Posterior vena cava (tissue), 2 donors: Measurements from ENCODE around the gene FCER2. TPM values are rescaled to one million over a fixed set of nuclear protein-coding genes. Genes with fewer than 3 reads are reported as not detected.
"Not testable (repeated sequence)": the region's sequence is repeated elsewhere in the genome, so short reads cannot be mapped to it uniquely, and the experiment has no call there.

Source experiments
- DNase-seq: peaks from one replicate; pipeline ENCODE4 v3.0.0-alpha.2; 2020; ENCODE audit warnings: low spot score
- intact Hi-C, 2 donors: fragments of 100-400 bp; cut with DNase I; formaldehyde crosslinking; loops; one replicate each; pipeline versions ENCODE4 v1.14.1 to v1.14.2; 2022 to 2023
- total RNA-seq, 2 donors: library from RNA; stranded (reverse); fragmentation: NEBNext Ultra II Directional; extraction: Animal tissue kit (Norgen Biotek cat#: 25700); gene quantifications; one replicate each; pipeline ENCODE4 v1.2.1, GENCODE V29; 2021
- donor health status: DM: yes; HTN: yes; CAD: no.
- donor health status: DM: yes; HTN: yes; CAD: no.

The FCER2 gene
- total RNA-seq, 2 donors from 2014 or later: 0.23 to 0.71 TPM

DNA sequence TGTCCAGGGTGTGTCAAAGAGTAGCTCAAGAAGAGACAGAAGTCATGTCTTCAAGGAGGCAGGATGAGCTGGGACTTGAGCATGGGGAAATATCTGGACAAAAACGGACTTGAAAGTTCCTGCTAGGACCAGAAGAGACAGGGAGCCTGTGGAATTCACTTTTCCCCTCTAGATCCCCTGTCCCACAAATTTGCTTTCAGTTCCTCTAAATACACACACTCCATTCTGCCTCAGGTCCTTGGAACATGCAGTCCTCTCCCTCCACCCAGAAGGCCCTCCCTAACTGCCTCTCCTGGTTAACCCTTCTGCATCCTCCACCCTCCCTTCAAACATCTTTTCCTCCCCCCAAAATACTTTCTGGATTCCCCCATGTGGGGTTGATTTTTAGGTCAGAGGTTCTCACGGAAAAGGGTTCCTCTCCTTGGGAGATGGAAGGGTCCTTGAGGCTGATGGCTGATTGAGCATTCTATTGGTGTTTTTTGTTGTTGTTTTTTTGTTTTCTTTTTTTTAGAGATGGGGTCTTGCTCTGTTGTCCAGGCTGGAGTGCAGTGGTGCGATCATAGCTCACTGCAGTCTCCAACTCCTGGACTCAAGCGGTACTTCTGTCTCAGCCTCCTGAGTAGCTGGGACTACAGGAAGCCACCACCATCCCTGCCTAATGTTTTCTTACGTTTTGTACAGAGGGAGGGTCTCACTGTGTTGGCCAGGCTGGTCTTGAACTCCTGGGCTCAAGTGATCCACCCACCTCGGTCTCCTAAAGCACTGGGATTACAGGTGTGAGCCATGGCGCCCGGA lies 40.0 kb downstream of the FCER2 start:
- intact Hi-C loops: no loop called here
- DNase-seq: no peak

DNA sequence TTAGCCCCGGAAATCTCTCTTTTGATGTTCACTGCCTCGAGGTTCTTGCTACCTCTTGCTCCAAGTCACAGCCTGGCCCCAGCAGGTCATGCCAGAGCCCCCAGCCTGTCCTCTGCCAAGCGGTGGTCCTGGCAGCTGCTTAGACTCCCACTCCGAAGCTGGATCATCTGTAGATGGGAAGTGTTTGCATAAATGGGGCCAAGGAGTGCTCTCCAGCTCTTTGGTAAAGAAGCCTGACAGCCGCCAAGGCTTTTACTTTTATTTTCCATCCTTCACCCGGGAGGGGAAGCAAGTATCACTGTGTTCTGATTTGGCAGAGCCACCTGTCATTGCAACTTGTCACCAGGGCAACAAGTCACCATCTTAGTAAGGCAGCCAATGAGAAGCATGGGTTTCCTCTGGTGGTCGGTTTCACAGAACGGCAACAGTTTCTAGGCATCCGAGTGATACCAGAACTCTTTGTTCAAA lies 43.7 kb downstream of the FCER2 start:
- no peak for DNase-seq
- intact Hi-C loops: no loop called here

DNA sequence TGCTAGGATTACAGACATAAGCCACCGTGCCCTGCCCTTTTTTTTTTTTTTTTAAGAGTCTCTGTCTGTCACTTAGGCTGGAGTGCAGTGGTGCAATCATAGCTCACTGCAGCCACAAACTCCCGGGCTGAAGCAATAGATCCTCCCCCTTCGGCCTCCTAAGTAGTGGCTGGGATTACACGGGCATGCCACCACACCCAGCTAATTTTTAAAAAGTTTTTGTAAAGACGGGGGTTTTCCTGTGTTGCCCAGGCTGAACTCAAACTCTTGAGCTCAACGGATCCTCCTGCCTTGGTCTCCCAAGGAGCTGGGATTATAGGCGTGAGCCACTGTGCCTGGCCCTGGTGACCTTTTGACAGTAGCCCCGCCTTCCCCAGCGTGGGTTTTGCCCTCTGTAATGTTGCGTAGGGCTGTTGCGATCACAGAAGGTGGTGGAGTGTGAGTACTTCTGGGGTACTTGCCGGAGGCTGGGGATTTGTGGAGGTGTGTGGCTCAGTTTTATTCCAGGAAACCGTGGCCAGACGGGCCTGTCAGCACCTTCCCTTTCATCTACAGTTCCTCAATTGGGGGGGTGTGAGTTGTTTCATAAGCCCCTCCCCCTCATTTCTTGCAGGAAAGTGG lies 44.7 kb downstream of the FCER2 start:
- intact Hi-C loops: no loop called here

DNA sequence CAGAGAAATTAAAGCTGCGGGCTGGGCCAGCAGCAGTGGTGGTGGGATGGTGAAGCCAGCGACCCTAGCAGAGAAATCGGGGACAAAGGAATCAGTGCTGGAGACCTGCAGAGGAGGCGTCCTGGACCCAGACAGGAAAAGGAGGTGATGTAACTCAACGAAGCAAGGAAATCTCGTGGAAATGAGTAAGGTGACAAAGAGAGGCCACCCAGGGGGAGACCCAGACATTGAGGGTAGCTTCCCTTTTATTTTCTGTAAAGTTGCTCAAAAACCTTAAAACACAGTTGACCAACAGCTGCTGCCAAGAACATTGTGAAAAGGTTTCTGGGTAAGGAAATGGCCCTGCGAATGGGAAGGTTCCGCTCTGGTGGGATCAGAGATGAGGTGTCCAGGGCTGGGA lies 46.4 kb downstream of the FCER2 start:
- DNase-seq: no peak
- intact Hi-C loops: no loop called here

More for the DNA sequence above, 44.7 kb downstream of the FCER2 start:
- DNase-seq: no peak

DNA sequence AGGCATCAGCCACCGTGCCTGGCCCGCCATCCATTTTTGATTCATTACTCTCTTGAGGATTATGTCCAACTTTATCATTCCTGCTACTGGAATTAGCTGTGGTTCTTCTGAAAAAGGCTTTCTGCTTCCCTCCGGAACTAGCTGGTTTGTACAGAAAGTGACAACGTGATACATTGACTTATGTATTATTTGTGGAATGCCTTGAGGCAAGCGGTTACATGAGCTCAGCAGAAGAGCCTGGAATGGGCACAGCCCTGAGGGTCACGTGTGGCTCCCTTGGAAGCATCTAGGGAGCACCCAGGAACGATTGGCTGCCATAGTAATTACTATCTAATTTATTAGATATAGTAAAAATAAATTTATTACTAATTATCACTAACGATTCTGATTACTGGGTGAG lies 47.5 kb downstream of the FCER2 start:
- DNase-seq: no peak
- intact Hi-C loops: loop anchor here in 1 of 2 donors (5.0 kb wide), 1 partner anchor 148 kb away; no protein-coding TSS in a partner anchor

DNA sequence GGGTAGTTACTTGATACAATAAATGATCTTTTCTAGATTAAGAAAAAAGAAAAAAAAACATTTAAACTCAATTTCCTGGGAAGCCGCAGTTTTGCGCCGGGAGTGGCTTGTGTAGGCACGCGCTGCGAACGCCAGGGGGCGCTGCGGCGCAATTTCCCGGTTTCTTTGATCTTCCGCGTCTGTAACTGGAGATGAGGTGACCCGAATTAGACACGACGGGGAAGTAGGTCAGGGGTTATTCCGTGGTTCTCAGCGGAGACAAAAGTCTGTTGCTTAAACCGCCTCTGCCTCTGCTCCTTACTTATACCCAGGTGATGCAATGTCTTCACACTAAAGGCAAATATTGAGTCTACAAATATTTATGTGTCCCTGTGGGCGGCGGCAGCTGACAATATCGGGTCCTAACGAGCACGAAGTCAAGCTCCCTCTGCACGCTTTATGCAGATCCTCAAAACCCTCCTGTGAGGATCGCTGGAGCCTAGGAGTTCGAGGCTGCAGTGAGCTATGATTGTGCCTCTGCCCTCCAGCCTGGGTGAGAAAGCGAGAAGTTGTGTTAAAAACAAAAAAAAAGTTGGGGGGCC lies 49.8 kb downstream of the FCER2 start:
- intact Hi-C loops: loop anchor here in 1 of 2 donors (5.0 kb wide), 1 partner anchor 150 kb away; no protein-coding TSS in a partner anchor
- peak; percentile 96 for DNase-seq

DNA sequence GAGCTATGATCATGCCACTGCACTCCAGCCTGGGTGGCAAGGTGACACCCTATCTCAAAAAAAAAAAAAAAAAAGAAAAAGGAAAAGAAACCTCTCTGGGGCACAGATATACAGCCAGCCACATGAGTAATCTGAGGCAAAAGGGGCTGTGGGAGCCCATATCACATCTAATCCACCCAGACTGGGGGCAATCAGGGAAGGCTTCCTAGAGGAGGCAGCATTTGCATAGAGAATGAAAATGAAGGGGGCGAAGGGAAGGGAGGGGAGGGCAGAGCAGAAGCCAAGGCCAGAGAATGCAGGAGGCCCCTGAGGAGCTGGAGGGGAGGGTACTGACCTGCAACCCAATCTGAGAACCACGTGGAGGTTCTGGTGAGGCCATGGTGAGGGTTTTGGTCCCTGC lies 51.8 kb downstream of the FCER2 start:
- DNase-seq: no peak
- intact Hi-C loops: loop anchor here in 1 of 2 donors (5.0 kb wide), 1 partner anchor 152 kb away; no protein-coding TSS in a partner anchor

DNA sequence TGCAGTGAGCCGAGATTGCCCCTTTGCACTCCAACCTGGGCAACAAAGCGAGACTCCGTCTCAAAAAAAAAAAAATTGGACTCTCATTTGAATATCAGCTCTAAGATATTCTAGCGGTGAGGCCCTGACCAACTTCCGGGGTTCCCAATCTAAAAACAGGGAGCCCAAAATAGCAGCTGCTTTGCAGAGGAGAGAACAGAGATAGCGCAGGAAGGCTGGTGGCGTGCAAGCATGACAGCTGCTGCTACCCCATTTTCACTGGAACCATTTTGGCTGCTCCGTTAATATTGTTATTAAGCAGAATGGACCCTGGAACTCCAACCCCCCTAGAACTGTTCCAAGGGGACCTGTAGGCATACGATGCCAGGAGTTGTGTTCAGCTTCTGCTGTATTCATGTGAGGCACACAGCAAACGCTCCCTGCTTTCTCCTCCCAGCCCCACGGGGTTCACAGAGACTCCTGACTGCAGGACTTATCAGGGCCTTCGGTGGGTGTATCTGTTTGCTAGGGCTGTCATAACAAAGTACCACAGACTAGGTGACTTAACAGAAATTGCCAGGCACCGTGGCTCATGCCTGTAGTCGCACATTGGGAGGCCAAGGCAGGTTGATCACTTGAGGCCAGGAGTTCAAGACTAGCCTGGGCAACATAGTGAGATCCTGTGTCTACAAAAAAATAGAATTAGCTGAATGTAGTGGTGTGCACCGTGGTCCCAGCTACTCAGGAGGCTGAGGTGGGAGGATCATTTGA lies 53.5 kb downstream of the FCER2 start:
- intact Hi-C loops: no loop called here
- no peak for DNase-seq

DNA sequence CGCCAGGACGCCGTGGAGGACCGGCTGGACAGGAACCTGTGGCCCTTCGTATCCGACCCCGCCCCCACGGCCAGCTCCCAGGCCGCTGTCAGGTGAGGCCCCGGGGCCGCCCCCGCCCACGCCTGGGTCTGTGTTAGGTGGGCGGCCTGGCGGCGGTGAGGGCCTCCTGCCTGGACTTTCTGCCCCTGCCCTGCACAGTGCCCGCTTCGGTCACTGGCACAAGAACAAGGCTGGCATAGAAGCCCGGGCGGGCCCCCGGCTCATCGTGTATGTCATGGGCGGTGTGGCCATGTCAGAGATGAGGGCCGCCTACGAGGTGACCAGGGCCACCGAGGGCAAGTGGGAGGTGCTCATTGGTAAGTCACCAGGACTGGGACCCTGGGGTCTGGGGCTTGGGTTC lies 54.8 kb downstream of the FCER2 start:
- DNase-seq: no peak
- intact Hi-C loops: no loop called here

DNA sequence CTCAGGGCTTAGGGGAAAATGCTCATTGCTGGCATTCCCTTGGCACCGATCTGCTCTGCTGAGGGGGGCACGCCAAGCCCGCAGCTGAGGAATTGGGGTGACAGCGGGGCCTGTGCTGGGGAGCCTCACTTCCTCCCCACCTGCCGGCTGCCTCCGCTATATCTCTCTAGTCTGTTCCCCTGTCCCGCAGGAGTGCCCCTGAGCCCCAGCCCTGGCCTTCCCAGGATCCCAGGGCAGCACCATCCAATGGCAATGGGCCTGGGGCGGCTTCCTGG lies 55.6 kb downstream of the FCER2 start:
- no peak for DNase-seq
- intact Hi-C loops: no loop called here

DNA sequence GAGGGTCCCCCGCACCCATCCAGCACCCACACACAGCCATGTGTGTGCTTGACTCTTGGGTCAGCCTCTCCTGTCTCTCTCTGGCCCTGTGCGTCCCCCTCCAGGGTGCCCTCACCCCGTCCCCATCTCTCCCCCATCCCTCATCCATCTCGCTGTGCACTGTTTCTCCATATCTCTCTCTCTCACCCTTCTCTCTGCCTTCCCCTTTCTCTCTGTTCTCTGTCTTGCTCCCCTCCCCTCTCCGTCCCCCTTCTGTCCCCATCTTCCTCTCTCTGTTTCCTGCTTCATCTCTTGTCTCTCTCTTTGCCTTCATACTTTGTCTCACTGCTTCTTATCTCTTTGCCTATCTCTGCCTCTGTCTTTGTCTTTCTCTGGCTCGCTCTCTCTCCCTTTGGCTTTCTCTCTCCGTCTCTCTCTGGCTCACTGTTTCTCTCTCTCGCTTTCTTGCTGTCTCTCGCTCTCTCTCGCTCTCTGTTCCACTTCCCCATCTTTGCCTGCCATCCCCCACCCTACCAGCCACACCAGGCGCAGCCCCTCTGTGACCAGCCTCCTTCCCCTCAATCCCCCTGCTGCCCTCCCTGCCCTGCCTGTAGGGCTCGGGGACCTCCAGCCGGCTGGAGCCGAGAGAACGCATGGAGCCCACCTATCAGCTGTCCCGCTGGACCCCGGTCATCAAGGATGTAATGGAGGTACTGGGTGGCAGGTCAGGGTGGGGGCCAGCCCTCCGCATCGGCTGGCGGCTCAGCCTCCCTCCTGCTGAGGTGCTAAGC lies 56.1 kb downstream of the FCER2 start:
- no peak for DNase-seq
- intact Hi-C loops: no loop called here

DNA sequence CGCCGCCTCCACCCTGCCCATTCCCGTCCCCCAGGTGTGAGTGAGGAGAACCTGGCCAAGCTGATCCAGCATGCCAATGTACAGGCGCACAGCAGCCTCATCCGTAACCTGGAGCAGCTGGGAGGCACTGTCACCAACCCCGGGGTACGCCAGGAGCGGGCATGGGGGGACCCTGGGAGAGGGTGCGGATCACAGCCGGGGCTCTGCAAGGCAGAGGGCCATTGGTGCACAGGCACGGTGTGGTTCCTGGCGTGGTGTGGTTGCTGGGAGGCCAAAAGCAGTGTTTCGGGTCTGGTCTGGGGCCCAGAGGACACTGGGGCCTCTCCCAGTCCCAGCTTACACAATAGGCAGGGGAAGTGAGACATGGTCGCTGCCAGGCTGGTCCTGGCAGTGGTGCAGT lies 56.8 kb downstream of the FCER2 start:
- intact Hi-C loops: no loop called here
- DNase-seq: no peak

DNA sequence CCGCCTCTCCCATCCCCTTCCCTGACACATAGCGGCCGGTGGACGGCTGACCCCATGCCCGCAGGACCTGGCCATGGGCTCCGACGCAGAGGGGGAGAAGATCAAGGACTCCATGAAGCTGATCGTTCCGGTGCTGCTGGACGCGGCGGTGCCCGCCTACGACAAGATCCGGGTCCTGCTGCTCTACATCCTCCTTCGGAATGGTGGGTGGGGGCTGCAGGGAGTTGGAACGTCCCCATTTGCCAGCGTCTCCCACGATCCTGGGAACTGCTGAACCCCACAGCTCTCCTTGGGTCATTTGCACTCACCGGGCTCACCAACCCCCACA lies 57.4 kb downstream of the FCER2 start:
- intact Hi-C loops: no loop called here
- DNase-seq: no peak

DNA sequence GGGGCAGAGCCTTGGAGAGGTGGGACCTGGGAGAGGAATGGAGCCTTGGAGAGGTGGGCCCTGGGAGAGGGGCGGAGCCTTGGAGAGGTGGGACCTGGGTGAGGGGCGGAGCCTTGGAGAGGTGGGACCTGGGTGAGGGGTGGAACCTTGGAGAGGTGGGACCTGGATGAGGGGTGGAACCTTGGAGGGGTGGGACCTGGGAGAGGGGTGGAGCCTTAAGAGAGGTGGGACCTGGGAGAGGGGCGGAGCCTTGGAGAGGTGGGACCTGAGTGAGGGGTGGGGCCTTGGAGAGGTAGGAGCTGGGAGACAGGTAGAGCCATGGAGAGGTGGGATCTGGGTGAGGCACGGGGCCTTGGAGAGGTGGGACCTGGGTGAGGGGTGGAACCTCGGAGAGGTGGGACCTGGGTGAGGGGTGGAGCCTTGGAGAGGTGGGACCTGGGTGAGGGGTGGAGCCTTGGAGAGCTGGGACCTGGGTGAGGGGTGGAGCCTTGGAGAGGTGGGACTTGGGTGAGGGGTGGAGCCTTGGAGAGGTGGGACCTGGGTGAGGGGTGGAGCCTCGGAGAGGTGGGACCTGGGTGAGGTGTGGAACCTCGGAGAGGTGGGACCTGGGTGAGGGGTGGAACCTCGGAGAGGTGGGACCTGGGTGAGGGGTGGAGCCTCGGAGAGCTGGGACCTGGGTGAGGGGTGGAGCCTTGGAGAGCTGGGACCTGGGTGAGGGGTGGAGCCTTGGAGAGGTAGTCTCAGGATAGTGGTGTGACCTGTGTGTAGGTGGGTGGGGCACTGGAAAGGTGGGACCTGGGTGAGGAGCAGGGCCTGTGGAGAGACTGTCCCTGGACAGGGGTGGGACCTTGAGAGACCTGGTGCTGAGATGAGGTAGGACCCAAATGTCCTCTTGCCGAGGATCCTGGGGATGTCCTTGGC lies 58.0 kb downstream of the FCER2 start:
- intact Hi-C loops, DNase-seq: not testable (repeated sequence)

DNA sequence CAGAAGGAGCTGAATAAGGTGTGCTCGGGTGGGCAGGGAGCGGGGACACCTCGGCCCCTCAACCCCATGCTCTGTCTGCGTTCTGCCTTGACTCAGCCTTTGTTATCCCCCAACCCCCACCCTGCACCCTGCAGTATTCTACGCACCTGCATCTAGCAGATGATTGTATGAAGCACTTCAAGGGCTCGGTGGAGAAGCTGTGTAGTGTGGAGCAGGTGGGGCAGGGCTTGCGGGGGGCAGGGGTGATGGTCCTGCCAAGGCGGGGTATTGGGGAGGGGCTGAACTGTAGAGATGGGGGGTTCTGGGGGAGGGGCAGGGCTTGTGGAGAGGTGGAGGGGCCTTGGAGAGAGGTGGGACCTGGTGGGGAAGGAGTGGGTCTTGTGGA lies 58.9 kb downstream of the FCER2 start:
- intact Hi-C loops: no loop called here
- DNase-seq: no peak

DNA sequence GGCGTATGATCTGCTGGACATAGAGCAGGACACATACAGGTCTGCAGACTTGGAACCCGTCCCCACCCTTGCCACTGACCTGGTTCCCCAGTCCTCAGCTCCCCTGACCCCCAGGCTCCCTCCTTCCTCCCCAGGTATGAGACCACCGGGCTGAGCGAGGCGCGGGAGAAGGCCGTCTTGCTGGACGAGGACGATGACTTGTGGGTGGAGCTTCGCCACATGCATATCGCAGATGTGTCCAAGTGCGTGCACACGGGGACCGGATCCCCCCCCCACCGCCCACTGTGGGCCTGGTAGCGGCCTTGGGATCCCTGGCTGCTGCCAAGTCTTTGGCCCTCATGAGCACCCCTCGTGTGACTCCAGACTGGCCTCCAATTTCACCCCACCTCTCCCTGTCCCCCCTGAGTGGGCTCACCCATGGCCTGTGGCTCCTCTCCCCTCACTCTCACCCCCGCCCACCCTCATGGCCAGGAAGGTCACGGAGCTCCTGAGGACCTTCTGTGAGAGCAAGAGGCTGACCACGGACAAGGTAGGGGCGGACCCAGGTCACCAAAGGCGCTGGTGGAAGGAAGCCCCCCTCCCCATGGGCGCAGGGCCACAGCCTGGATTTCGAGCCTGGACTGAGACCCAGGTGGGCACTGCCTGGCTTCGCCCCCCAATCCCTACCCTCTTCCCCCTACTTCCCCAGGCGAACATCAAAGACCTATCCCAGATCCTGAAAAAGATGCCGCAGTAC lies 59.5 kb downstream of the FCER2 start:
- no peak for DNase-seq
- intact Hi-C loops: no loop called here
